ENCODE data around the gene TMEM89. TPM values are rescaled to one million over a fixed set of nuclear protein-coding genes. Genes with fewer than 3 reads are reported as not detected.
A peak's percentile ranks its signal among the peaks of the same experiment; 100 is the strongest.

TMEM89 gene
- total and polyA plus RNA-seq, 2 of the 13 experiments (the other 11 are each of a cell fraction or from before 2014, with no cell fraction given) = 0.31 to 0.59 TPM

DNA sequence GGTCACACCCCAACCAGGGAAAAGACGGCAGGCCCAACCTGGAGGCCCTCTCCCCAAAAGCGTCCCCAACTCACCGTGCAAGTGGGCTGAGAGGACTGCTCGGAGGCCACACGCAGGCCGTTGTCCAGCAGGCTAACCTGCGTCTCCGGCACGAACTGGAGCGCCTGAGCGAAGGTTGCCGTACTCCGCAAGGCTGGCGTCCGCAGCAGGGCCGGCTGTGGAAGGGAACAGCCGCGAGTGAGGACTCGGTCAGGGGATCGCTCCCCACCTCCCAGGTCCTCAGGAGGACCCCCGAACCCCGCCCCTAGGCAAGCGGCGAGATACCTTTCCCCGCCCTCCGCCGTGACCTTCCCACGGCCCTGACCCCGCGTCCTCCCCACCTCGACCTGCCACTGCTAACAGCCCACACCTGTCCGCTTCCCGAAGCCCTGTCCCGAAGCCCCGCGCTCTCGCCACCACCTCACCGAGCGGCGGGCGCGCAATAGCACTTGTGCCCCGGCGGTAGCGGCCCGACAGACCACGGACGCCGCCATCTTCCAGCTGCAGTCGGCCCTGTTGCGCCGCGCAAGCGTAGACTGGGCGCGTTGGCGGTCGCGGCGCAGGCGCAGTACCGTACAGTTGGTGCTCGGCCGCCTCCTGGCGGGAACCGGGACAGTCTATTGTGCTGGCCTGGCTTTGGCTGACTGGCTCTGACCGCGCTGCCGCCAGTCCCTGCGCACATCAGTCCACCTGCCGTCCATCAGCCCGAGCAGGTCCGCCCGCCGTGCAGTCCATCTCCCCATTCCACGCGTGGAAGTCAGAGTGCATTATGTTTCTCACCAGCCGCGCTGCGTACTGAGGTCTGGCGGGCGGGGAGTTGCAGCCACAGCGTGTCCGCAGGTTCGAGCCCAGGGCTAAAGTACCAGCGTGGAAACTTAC lies 12.2 kb downstream of the TMEM89 start, which contains the start of gene UQCRC1 (continued):
- TF ChIP-seq ZNF513 (CRISPR knock-in tag; conservative IDR thresholded peaks at IDR 0.05) = no peak
- peak; percentile 80 for TF ChIP-seq XRCC5 (optimal IDR thresholded peaks at IDR 0.05; ENCODE audit: low read length)
- peak; percentile 76; the same call in 1 of the 2 replicates for TF ChIP-seq CBX5 (CRISPR knock-in tag; IDR thresholded peaks at IDR 0.05; ENCODE audit: borderline replicate concordance)
- TF ChIP-seq AKNA (CRISPR knock-in tag; IDR thresholded peaks at IDR 0.05; ENCODE audit: borderline replicate concordance) = peak; percentile 21; the same call in 1 of the 2 replicates
- 0 out of 2 replicates have a peak, but pooled peaks have one; percentile 43 for TF ChIP-seq ZNF260 (CRISPR knock-in tag; IDR thresholded peaks at IDR 0.05; ENCODE audit: borderline replicate concordance, low read depth)
- TF ChIP-seq, protein P1, sequence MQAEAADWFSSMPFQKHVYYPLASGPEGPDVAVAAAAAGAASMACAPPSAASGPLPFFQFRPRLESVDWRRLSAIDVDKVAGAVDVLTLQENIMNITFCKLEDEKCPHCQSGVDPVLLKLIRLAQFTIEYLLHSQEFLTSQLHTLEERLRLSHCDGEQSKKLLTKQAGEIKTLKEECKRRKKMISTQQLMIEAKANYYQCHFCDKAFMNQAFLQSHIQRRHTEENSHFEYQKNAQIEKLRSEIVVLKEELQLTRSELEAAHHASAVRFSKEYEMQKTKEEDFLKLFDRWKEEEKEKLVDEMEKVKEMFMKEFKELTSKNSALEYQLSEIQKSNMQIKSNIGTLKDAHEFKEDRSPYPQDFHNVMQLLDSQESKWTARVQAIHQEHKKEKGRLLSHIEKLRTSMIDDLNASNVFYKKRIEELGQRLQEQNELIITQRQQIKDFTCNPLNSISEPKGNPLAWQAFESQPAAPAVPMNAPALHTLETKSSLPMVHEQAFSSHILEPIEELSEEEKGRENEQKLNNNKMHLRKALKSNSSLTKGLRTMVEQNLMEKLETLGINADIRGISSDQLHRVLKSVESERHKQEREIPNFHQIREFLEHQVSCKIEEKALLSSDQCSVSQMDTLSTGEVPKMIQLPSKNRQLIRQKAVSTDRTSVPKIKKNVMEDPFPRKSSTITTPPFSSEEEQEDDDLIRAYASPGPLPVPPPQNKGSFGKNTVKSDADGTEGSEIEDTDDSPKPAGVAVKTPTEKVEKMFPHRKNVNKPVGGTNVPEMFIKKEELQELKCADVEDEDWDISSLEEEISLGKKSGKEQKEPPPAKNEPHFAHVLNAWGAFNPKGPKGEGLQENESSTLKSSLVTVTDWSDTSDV (CRISPR knock-in tag; IDR thresholded peaks at IDR 0.05) = 0 out of 2 replicates have a peak, but pooled peaks have one; percentile 88
- TF ChIP-seq FOXC1 (CRISPR knock-in tag; IDR thresholded peaks at IDR 0.05; ENCODE audit: borderline replicate concordance) = peak; percentile 91
- TF ChIP-seq TARDBP (CRISPR knock-in tag; IDR thresholded peaks at IDR 0.05) = peak; percentile 37; the same call in 1 of the 2 replicates
- peak; percentile 93 for TF ChIP-seq ZNF784 (CRISPR knock-in tag; IDR thresholded peaks at IDR 0.05; ENCODE audit: borderline replicate concordance)
- peak; percentile 59; the same call in 1 of the 2 replicates for TF ChIP-seq PHF21A (CRISPR knock-in tag; IDR thresholded peaks at IDR 0.05)
- TF ChIP-seq SPEN (CRISPR knock-in tag; IDR thresholded peaks at IDR 0.05; ENCODE audit: low read depth) = peak; percentile 95
- TF ChIP-seq BRF2 (CRISPR knock-in tag; IDR thresholded peaks at IDR 0.05) = peak; percentile 81; the same call in 1 of the 2 replicates
